Measurements from ENCODE around the gene PLPPR4.

Gene PLPPR4

DNA sequence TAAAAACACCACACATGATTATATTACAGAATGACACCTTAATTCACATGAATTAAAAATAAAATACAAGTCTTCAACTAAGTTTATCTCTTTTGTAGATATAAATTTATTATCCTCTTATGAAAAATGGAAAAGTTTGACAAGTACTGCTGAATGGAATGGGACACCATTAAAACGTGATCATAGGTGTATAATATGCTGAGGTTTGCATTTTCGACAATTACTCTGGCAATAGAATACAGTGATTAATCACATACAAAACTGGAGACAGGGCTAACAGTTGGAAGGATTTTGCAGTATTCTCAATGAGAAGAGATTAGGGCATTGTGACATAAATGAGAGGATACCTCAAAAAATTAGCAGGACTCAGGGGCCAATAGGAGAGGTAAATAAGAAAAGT is 17.1 kb upstream of the PLPPR4 start:
- no peak for TF ChIP-seq CTCF (IDR thresholded peaks at IDR 0.05)

- no peak for TF ChIP-seq CTCF (IDR thresholded peaks at IDR 0.05)
Measured at GRCh38 chr1:99250728-99251127, 13.6 kb upstream of the PLPPR4 start.

DNA sequence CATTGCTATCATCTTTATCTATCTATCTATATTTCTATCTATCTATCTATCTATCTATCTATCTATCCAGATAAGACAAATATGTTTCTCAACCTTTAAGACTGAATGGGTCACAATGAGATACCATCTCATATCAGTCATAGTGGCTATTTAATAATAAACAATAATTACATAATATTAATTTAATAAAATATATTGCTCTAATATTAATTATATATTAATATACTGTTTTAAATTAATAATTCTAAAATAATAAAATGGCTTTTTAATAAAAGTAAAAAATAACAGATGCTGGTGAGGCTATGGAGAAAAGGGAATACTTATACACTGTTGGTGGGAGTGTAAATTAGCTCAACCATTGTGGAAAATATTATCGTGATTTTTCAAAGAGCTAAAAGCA is 13.0 kb upstream of the PLPPR4 start:
- TF ChIP-seq CTCF (IDR thresholded peaks at IDR 0.05): no peak

DNA sequence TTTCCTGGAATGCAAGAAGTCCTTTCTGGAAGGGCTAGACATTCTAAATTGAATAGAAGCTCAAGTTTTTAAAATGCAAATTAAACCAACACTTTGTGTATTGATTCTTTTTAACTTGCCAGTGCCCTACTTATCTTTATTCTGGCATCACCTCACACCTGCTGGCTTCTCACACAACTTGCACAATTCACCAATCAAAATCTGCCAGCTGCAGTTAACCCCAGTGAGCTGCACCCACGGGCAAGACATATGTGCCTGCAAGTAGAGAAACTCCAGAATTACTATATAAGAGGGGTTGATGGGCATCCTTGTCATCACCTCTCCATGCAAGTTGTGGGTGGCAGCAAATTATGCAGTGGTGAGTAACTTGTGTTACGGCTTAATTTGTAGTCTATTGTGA is 11.7 kb upstream of the PLPPR4 start:
- no peak for TF ChIP-seq CTCF (IDR thresholded peaks at IDR 0.05)

GRCh38 chr1:99265124-99265523 is 832 bp downstream of the PLPPR4 start:
- no peak for TF ChIP-seq CTCF (IDR thresholded peaks at IDR 0.05)

- no peak for TF ChIP-seq CTCF (IDR thresholded peaks at IDR 0.05)
Measured at GRCh38 chr1:99266726-99267125, 2.4 kb downstream of the PLPPR4 start.

- TF ChIP-seq CTCF (IDR thresholded peaks at IDR 0.05): no peak
Measured at GRCh38 chr1:99268021-99268420, 3.7 kb downstream of the PLPPR4 start.

DNA sequence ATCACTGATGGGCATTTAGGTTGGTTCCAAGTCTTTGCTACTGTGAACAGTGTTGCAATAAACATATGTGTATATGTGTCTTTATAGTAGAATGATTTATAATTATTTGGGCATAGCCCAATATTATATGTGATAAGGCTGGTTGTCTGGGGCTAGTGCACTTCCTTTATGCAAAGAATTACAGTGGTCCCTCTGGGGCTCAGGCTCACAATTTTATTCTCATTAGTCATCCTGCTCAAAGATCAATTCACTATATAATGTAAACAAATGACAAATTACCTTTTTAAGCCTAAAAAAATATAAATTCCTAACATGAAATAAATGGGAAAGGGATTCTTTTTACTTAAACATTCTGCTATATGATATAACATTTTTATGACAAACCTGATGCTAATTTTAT is 5.0 kb downstream of the PLPPR4 start:
- TF ChIP-seq CTCF (IDR thresholded peaks at IDR 0.05): no peak

Measured in LNCAP (cell line).